Left cardiac atrium (tissue), 4 donors: ENCODE results near the gene CFAP141. TPM values are rescaled to one million over a fixed set of nuclear protein-coding genes. Genes with fewer than 3 reads are reported as not detected.

Experiments used
- ATAC-seq, 2 donors: fragments of 200-7000 bp; cut with Tn5 transposase; one replicate each; pipeline ENCODE4 v1.9.1; 2020; ENCODE audit warnings: mild to moderate bottlenecking in 2 of 2, moderate library complexity in 2 of 2
- DNase-seq: peaks from one replicate; pipeline ENCODE4 v3.0.0-alpha.2; 2020
- intact Hi-C, 2 donors: fragments of 100-400 bp; cut with DNase I; formaldehyde crosslinking; loops; one replicate each; pipeline versions ENCODE4 v1.14.1 to v1.15.1; 2022 to 2023
- total RNA-seq, 2 donors: library from RNA; stranded (reverse); fragmentation: NEBNext Ultra II Directional; extraction: Animal tissue kit (Norgen Biotek cat#: 25700); gene quantifications; one replicate each; pipeline ENCODE4 v1.2.1, GENCODE V29; 2021
- donor health status: DM: no; HTN: yes; CAD: no.
- donor health status: DM: no; HTN: yes; CAD: no; lungs with severe emphysema.
- donor health status: DM: yes; HTN: yes; CAD: no.
- donor health status: Dilated cardiomyopathy.

The CFAP141 gene
- total RNA-seq, 2 donors from 2014 or later, result not detected

DNA sequence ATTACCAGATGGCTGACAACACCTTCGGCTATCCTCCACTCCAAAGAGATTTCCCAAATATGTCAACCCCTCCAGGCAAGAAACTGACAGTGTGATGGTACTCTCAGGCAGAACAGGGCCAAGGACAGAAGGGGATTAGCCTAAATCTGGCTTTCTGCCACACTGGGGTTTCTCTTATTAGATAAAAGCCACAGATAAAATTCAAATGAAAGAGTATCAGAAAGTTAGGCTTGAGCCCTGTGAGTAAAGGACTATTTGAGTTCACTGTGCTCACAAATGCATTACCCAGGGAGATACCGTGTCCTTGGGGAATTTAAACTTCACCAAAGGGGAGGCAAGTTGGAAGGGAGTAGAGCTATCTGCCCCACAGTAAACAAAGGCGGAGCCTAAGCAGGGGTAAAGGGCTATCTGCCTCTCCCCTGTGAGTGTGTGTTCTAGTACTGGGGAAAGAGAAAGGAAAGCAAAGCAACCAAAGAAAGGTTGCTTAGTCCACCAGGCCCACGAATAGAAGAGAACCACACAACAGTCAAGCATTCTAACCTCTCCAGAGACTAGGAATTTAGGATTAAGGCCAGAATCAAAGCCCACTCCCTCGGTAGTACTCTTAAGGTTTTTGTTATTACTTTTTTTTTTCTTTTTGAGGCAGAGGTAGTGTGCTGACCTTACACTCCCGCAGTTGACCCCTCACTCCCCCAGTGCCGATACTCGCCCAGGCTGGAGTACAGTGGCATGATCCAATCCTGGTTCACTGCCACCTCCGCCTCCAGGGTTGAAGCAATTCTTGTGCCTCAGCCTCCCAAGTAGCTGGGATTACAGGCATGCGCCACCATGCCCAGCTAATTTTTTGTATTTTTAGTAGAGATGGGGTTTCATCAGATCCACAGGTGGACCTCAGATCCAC is 27.0 kb downstream of the CFAP141 start:
- DNase-seq (no peak), ATAC-seq (no peak)
- intact Hi-C loops, result no loop called here

GRCh38 chr1:154178013-154178412 is 28.1 kb downstream of the CFAP141 start:
- DNase-seq, result no peak
- intact Hi-C loops, result no loop called here
- no peak for ATAC-seq

DNA sequence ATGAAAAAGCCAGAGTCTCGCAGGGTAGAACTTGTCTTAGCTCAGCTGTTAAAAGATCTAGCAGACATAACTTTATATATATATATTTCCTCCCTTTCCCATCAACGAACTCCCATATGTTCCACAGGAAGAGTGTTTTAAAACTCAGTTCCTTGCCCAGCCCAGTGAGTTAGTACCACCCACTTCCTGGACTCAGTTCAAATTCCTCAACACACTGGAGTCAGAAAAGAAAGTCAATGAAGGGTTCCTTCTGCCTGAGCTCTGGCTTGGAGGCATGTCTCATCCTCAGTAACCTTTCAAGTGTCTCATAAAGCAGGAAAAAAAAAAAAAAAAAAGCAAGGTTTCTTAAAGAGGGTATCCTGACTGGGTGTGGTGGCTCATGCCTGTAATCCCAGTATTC is 29.8 kb downstream of the CFAP141 start:
- ATAC-seq, result peak; percentile 46 to 66
- no peak for DNase-seq
- intact Hi-C loops, result no loop called here

DNA sequence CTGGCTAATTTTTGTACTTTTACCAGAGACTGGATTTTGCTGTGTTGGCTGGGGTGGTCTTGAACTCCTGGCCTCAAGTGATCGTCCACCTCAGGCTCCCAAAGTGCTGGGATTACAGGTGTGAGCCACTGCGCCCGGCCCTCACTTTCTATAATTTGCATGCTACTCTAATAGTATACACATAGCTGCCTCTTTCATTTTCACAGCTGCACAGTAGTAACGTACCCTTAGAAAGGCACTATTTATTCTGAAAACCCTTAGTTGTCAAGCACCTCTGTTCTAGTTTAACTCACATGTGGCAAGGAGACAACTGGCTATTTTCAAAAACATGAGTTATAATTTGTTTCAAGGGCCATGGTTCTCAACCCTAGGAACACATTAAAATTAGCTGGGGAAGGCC is 31.5 kb downstream of the CFAP141 start:
- ATAC-seq (no peak), DNase-seq (no peak)
- intact Hi-C loops, result no loop called here

- DNase-seq, result no peak
- intact Hi-C loops, result no loop called here
- ATAC-seq, result no peak
Measured at GRCh38 chr1:154171880-154172279, 34.3 kb downstream of the CFAP141 start.

- intact Hi-C loops, result no loop called here
- no peak for ATAC-seq
- no peak for DNase-seq
Measured at GRCh38 chr1:154171223-154171583, 34.9 kb downstream of the CFAP141 start.

DNA sequence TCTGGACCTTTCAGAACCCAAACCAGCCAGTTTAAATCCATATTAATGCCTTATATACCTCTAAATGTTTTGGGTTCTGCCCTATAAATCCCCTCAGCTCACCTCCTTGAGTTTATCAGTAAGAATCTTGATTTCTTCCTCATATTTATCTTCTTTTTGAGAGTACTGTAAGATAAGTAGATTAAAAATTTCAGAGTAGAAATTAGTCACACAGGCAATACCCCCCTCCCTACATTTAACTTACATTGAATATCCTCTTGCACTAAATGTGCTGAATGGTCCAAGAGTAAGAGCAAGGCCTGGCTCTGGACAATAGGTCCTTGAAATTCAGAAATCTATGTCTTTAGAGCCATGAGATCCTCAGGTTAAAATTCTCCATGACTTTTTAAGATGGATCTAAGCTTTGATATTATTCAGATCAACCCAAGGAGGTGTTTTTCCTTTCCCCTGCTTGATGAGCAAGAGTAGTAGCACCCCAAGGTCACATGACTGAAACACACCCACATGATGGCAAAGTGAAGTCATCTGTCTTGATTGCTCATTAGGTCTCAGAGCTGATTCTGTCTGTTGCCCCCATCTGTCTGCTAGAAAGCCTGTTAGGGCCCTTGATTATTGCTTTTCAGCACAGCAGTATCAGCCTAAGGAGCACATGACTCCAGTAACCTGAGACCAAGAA is 35.4 kb downstream of the CFAP141 start:
- ATAC-seq (no peak), DNase-seq (no peak)
- intact Hi-C loops, result no loop called here

GRCh38 chr1:154167461-154167860 is 38.7 kb downstream of the CFAP141 start:
- intact Hi-C loops, result no loop called here
- DNase-seq (no peak), ATAC-seq (no peak)

- ATAC-seq (no peak), DNase-seq (no peak)
- intact Hi-C loops, result no loop called here
Measured at GRCh38 chr1:154166207-154166606, 39.9 kb downstream of the CFAP141 start.

- DNase-seq (no peak), ATAC-seq (no peak)
- intact Hi-C loops, result loop anchor here in 1 of 2 donors (10.0 kb wide), 1 partner anchor 165 kb away; the partner anchor contains the start of gene RPS27
Measured at GRCh38 chr1:154159554-154159953, 46.6 kb downstream of the CFAP141 start.

DNA sequence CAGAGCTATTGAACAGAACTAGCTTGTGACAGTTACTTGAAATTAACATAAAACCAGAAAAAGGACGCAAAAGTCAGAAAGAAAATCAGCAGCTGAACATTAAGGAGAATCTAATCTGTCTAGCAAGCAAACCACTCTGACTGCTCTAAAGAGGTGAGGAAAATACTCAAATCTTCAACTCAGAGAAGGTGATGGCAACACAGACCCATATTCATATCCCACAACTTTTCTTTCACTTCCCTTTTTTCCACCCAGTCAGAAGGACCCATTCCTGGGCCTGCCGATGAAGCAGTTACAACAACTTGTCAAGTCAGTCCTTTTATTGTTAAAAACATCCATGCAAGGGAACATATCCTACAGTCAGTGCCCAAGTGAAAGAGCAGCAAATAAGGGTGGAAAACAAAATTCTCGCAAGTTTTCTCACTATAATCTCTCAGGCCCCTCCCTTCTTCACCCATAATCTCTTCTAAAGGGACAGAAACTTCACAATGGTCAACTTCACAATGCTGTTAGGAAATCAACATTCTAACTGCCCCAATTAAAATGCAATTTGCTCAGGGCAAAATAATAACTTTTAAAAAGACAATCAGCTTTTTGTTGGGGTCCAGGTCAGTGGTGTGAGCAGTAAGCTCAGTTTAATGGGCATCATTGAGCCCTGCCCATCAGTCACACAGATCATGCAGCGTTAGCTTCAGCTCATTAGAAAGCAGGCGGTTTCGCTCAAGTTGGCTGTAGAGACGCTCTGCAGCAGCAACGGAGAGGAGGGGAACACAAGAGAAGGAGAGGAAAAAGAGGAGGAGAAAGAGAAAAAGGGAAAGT is 47.6 kb downstream of the CFAP141 start:
- no peak for DNase-seq
- no peak for ATAC-seq
- intact Hi-C loops, result loop anchor here in 1 of 2 donors (10.0 kb wide), 1 partner anchor 164 kb away; the partner anchor contains the start of gene RPS27

GRCh38 chr1:154157520-154158306 is 48.4 kb downstream of the CFAP141 start:
- peak; percentile 67 to 76 for ATAC-seq
- intact Hi-C loops, result loop anchor here in 1 of 2 donors (10.0 kb wide), 1 partner anchor 163 kb away; the partner anchor contains the start of gene RPS27
- DNase-seq, result no peak

DNA sequence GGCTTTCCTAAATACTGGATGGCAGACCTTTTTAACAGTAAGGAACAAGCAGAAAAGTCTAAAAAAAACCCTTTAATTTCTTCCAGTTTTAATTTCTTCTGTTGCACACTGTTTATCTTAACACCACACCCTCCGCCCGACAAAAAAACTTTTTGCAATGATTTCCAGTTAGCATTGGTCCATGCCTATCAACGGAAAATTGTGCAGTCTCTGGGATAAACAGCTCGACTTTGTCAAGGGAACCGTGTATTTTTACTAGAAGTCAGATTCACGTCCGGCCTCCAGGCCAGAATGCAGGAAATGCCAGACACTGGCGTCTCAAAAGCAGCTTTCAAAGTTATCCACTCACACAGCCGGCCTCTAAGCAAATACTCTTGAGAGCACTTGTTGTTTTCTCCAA is 50.9 kb downstream of the CFAP141 start:
- DNase-seq (peak; percentile 64), ATAC-seq (peak; percentile 49 to 62)
- intact Hi-C loops, result loop anchor here in 1 of 2 donors (10.0 kb wide), 1 partner anchor 160 kb away; the partner anchor contains the start of gene RPS27

DNA sequence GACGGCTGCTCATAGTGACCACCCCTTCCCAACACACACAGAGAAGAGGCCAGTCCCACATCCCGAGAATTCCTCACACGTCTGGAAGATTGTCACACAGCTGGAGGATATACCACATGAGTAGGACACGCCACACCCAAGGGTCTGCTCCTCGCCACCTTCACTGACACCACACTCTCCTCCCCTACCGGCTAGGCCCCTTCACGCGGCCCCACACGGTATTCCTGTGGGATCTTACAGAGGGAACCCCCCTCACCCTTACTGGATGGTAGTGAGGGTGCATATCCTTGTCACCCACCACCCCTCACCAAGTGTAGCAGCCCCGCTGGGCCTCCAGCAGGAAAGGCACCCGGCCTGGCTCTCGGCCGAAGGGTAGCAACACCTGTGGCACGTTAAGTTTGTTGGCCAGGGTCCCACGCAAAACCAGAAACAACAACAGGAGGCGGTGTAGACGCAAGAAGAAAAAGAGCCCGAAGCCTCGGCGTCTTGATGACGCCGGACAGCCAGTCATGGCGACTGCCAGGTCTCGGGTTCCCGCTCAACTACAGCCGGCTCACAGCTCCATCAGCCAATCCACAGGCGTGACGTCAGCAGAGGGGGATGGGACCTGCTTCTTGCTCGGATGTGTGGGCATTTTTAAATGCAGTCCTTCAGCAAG is 51.5 kb downstream of the CFAP141 start, which contains the start of gene NUP210L:
Gene NUP210L (minus strand): TSS at position 540 of the 658 bp plus-strand sequence.
- intact Hi-C loops, result loop anchor here in 1 of 2 donors (10.0 kb wide), 1 partner anchor 160 kb away; the partner anchor contains the start of gene RPS27
- ATAC-seq, result peak; percentile 55 to 56
- DNase-seq, result peak; percentile 91

DNA sequence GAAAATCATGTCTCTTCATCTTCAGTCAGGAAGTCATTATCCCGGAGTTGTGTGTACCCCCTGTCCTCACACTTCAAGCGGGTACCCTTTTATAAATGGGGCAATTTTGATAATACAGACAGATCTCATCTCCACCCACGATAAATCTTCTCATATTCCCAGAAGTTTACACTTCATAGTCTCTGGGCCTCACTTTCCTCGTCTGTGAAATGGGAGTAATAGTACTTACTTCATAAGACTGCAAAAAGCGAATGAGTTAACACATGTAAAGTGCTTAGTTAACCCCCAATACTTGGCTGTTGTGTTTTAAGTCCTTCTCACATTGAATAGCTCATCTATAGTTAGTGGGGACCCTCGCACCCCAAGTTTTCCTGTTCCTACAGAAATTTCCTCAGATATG is 52.1 kb downstream of the CFAP141 start:
- ATAC-seq, result no peak
- intact Hi-C loops, result loop anchor here in 1 of 2 donors (10.0 kb wide), 1 partner anchor 159 kb away; the partner anchor contains the start of gene RPS27
- DNase-seq, result no peak

DNA sequence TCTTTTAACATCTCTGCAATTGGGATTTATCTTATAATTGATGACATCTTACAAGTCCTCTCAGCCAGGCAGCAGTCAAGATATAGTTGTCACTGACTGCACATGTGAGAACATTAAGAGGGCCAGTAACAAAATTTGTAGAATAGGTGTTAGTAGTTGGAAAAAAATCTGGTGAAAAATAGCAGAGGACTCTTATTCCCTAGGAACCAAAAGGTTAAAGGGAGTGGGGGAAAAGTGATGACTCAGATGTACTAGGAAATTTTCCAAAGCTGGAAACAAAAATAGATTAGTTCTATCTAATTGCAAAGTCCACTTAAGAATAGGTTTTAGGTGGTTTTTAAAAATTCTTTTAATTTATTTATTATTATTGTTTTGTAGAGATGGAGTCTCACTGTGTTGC is 54.8 kb downstream of the CFAP141 start:
- DNase-seq (no peak), ATAC-seq (no peak)
- intact Hi-C loops, result loop anchor here in 1 of 2 donors (10.0 kb wide), 1 partner anchor 157 kb away; the partner anchor contains the start of gene RPS27
